Osteoblast (primary cell): Measurements from ENCODE around the gene CDH8. TPM values are rescaled to one million over a fixed set of nuclear protein-coding genes. Genes with fewer than 3 reads are reported as not detected.
"Not testable (repeated sequence)": the region's sequence is repeated elsewhere in the genome, so short reads cannot be mapped to it uniquely, and the experiment has no call there.

ENCODE experiments used
- DNase-seq: peaks from one replicate; pipeline ENCODE4 v3.0.0; 2011; ENCODE audit warnings: low spot score, mixed read lengths; ENCODE audit not compliant: insufficient read length; ENCODE audit errors: missing footprints
- H2AFZ ChIP-seq: 2 replicates; pipeline ENCODE4 v1.6.0; 2011; ENCODE audit warnings: mild to moderate bottlenecking, low read length
- H3K27ac ChIP-seq: 2 replicates; pipeline ENCODE4 v1.5.1; 2011; ENCODE audit warnings: mild to moderate bottlenecking, low read depth, low read length, moderate library complexity
- H3K27me3 ChIP-seq: 2 replicates; pipeline ENCODE4 v1.6.0; 2012; ENCODE audit warnings: mild to moderate bottlenecking, control low read depth, inconsistent platforms, low read length, moderate library complexity; ENCODE audit not compliant: insufficient read depth
- H3K36me3 ChIP-seq: 2 replicates; pipeline ENCODE4 v1.5.1; 2011; ENCODE audit warnings: mild to moderate bottlenecking, low read length, control low read depth, moderate library complexity; ENCODE audit not compliant: insufficient read depth
- H3K4me1 ChIP-seq: 2 replicates; pipeline ENCODE4 v1.5.1; 2011; ENCODE audit warnings: mild to moderate bottlenecking, low read length, control low read depth, moderate library complexity; ENCODE audit not compliant: insufficient read depth
- H3K4me2 ChIP-seq: 2 replicates; pipeline ENCODE4 v1.6.0; 2011; ENCODE audit warnings: mild to moderate bottlenecking, low read length; ENCODE audit not compliant: insufficient read depth
- H3K4me3 ChIP-seq: fragments of 200-600 bp; sonication (generic); 3 replicates; pipeline ENCODE4 v1.5.1; 2012; ENCODE audit warnings: mild to moderate bottlenecking, low read length, inconsistent platforms; ENCODE audit not compliant: insufficient read depth
- H3K79me2 ChIP-seq: 2 replicates; pipeline ENCODE4 v1.6.0; 2012; ENCODE audit warnings: mild to moderate bottlenecking, low read length, control low read depth, inconsistent platforms; ENCODE audit not compliant: insufficient read depth
- H3K9me3 ChIP-seq: 2 replicates; pipeline ENCODE4 v1.5.1; 2011; ENCODE audit warnings: low read depth, low read length, control low read depth
- H4K20me1 ChIP-seq: 2 replicates; pipeline ENCODE4 v1.6.0; 2012; ENCODE audit warnings: mild to moderate bottlenecking, low read length, control low read depth; ENCODE audit not compliant: insufficient read depth
- total RNA-seq: library from RNA; depleted of rRNA; stranded (reverse); fragments of >200 nt; gene quantifications from 2 replicates; pipeline ENCODE4 v1.2.3, GENCODE V29; 2012
- TF ChIP-seq, protein P1 (sequence below): IDR thresholded peaks from 2 replicates; pipeline ENCODE4 v1.5.1; 2011; ENCODE audit warnings: mild to moderate bottlenecking, low read depth, low read length, moderate library complexity; ENCODE audit errors: extremely low read depth

Gene CDH8
- total RNA-seq, 1 donor = not detected

DNA sequence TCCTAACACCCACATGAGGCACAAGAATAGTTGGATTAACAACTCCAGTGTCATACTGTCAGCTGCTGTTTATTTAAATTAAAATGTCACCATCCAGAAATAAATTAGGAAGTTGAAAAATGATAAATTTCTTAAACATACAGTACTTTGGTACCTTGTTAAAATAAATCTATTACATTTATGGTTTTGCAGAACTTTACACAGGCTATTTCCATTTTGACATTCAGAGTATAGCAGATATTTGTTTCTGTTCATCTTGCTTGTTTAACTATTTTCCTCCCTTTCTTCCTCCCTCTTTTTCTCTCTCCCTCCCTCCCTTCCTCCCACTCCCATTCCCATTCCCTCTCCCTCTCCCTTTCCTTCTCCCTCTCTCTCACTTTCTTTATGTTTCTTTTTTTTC lies 310.1 kb downstream of the CDH8 start:
- no peak overlapping the region for H2AFZ ChIP-seq
- no peaks in the 10 kb centered on the region for H3K79me2 ChIP-seq
- no peak overlapping the region for H3K4me2 ChIP-seq
- TF ChIP-seq, protein P1, sequence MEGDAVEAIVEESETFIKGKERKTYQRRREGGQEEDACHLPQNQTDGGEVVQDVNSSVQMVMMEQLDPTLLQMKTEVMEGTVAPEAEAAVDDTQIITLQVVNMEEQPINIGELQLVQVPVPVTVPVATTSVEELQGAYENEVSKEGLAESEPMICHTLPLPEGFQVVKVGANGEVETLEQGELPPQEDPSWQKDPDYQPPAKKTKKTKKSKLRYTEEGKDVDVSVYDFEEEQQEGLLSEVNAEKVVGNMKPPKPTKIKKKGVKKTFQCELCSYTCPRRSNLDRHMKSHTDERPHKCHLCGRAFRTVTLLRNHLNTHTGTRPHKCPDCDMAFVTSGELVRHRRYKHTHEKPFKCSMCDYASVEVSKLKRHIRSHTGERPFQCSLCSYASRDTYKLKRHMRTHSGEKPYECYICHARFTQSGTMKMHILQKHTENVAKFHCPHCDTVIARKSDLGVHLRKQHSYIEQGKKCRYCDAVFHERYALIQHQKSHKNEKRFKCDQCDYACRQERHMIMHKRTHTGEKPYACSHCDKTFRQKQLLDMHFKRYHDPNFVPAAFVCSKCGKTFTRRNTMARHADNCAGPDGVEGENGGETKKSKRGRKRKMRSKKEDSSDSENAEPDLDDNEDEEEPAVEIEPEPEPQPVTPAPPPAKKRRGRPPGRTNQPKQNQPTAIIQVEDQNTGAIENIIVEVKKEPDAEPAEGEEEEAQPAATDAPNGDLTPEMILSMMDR = no peak
- no peaks in the 10 kb centered on the region for H3K9me3 ChIP-seq
- H3K4me3 ChIP-seq = no peak overlapping the region
- DNase-seq = no peak
- no peaks in the 10 kb centered on the region for H3K4me1 ChIP-seq
- no peak overlapping the region for H3K27ac ChIP-seq
- H3K27me3 ChIP-seq = no peaks in the 10 kb centered on the region
- H4K20me1 ChIP-seq = no peaks in the 10 kb centered on the region
- H3K36me3 ChIP-seq = no peaks in the 10 kb centered on the region

DNA sequence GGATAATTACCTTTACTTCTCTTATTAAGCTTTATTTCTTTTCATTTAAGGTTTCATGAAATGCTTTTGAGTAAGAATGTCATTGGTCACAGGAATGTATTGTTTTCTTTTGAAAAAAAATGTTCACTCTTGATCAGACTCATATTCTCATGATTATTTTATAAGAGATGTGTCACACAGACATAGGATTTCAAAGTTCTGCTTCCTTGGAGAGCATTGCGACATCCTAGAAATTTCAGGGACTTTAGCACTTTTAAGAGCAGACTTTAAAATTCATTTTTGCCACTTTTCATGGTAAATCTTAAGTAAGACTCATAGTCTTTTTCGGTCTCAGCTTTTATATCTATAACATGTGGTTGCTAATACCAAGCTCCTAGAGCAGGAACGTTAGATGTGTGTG lies 314.7 kb downstream of the CDH8 start:
- no peak for DNase-seq
- no peaks in the 10 kb centered on the region for H3K9me3 ChIP-seq
- no peak overlapping the region for H2AFZ ChIP-seq
- no peak overlapping the region for H3K4me2 ChIP-seq
- H3K36me3 ChIP-seq = no peaks in the 10 kb centered on the region
- H3K4me1 ChIP-seq = no peaks in the 10 kb centered on the region
- no peaks in the 10 kb centered on the region for H3K79me2 ChIP-seq
- no peak overlapping the region for H3K27ac ChIP-seq
- H3K27me3 ChIP-seq = no peaks in the 10 kb centered on the region
- no peaks in the 10 kb centered on the region for H4K20me1 ChIP-seq
- no peak overlapping the region for H3K4me3 ChIP-seq
- TF ChIP-seq, protein P1 = no peak

DNA sequence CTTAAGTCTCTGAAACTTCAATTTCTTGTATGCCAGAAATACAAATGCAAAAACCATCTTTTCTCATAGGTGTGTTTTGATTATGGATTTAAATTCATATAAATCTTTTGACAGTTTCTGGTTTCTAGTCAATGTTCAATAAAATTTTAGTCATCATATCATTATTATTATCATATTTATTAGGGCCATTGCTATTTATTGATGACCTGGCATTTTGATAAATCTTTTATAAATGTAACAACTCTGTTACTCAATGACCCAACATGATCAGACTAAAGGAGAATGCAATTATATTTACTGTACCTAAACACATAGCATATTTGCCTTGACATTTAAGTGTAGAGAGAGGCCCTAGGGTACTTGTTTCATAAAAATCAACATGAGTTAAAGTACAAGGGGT lies 320.8 kb downstream of the CDH8 start:
- Histone ChIP-seq H3K4me1 (no peaks in the 10 kb centered on the region), H3K4me3 (no peak overlapping the region), H3K27me3 (no peaks in the 10 kb centered on the region), H3K27ac (no peak overlapping the region), H3K4me2 (no peak overlapping the region), H3K79me2 (no peaks in the 10 kb centered on the region), H3K36me3 (no peaks in the 10 kb centered on the region), H3K9me3 (no peaks in the 10 kb centered on the region), H4K20me1 (no peaks in the 10 kb centered on the region), H2AFZ (no peak overlapping the region)
- TF ChIP-seq, protein P1 = no peak
- no peak for DNase-seq

DNA sequence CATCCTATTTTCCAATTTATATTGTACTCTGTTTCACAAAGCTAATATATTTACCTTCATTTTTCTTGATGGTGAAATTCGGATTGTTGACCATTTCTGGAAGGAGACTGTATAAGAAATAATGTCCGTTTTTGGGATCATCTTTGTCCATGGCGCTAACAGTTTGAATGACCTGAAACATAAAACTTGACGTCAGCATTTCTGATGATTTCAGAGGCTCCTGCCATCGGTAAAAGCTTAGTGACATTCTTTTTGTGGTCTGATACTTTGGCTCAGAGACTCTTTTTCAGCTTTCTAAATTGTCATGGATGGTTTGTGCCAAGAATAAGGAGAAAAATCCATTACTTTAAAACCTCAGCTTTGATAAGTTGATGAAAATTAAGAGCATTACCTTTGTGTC lies 322.5 kb downstream of the CDH8 start:
- H3K4me3 ChIP-seq = no peak overlapping the region
- TF ChIP-seq, protein P1 = no peak

DNA sequence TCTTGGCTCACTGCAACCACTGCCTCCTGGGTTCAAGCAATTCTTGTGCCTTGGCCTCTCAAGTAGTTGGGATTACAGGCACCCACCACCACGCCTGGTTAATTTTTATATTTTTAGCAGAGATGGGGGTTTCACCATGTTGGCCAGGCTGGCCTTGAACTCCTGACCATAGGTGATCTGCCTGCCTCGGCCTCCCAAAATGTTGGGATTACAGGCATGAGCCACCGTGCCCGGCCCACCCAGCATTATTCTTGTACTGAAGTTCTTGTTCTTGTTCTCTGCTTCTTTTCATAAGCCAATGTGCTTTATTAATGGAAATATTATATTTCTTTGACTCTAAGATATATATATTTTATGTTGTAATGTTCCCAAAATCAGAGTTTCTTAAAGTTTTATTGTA lies 336.6 kb downstream of the CDH8 start:
- H3K4me2 ChIP-seq, H2AFZ ChIP-seq, DNase-seq, H3K36me3 ChIP-seq, H3K27ac ChIP-seq, H3K27me3 ChIP-seq, H3K4me3 ChIP-seq, H3K79me2 ChIP-seq, H3K4me1 ChIP-seq, H4K20me1 ChIP-seq, H3K9me3 ChIP-seq: not testable (repeated sequence)

More for the DNA sequence above, 322.5 kb downstream of the CDH8 start:
- Histone ChIP-seq H3K4me1 (no peaks in the 10 kb centered on the region), H3K9me3 (no peaks in the 10 kb centered on the region), H3K4me2 (no peak overlapping the region), H3K27me3 (no peaks in the 10 kb centered on the region), H3K27ac (no peak overlapping the region), H2AFZ (no peak overlapping the region), H3K36me3 (no peaks in the 10 kb centered on the region), H3K79me2 (no peaks in the 10 kb centered on the region), H4K20me1 (no peaks in the 10 kb centered on the region)
- no peak for DNase-seq
